HepG2 (cell line): ENCODE results near the gene EIF5. TPM values are rescaled to one million over a fixed set of nuclear protein-coding genes. Genes with fewer than 3 reads are reported as not detected.

Experiments
- ATM ChIP-seq: fragments of 450-650 bp; IDR thresholded peaks from 2 replicates; pipeline ENCODE4 v1.7.1; 2017; ENCODE audit warnings: mild to moderate bottlenecking, borderline replicate concordance
- CENPT ChIP-seq: sonication (generic); formaldehyde crosslinking; IDR thresholded peaks from 2 replicates; pipeline ENCODE4 v1.8.0; 2022; ENCODE audit warnings: low read depth, mild to moderate bottlenecking, moderate library complexity, missing genetic modification reagents
- RBM22 ChIP-seq: fragments of 200-400 bp; formaldehyde crosslinking; optimal IDR thresholded peaks from 2 replicates; pipeline ENCODE3; 2017; ENCODE audit warnings: mild to moderate bottlenecking, low read length, moderate library complexity
- RBM39 ChIP-seq: fragments of 200-400 bp; formaldehyde crosslinking; IDR thresholded peaks from one replicate; pipeline ENCODE4 v1.6.1; 2018; ENCODE audit warnings: antibody characterized with exemption, mild to moderate bottlenecking, low read depth, low read length; ENCODE audit not compliant: poor library complexity, severe bottlenecking
- SP5 ChIP-seq: IDR thresholded peaks from 2 replicates; pipeline ENCODE4 v1.6.1; 2016; ENCODE audit warnings: low read depth, borderline replicate concordance
- TGIF2 ChIP-seq: IDR thresholded peaks from 2 replicates; pipeline ENCODE4 v1.6.1; 2016; ENCODE audit warnings: control low read depth, missing compliant biosample characterization
- ZNF543 ChIP-seq: sonication (generic); formaldehyde crosslinking; IDR thresholded peaks from 2 replicates; pipeline ENCODE4 v1.4.0; 2020; ENCODE audit warnings: mild to moderate bottlenecking, missing genetic modification reagents
- ZNF570 ChIP-seq: sonication (generic); formaldehyde crosslinking; IDR thresholded peaks from 2 replicates; pipeline ENCODE4 v1.4.0; 2020; ENCODE audit warnings: mild to moderate bottlenecking, missing genetic modification reagents, borderline replicate concordance
- polyA plus RNA-seq, 8 experiments: library from polyadenylated mRNA; depleted of rRNA in 3 of 8; stranded (reverse) in 7 of 8; unstranded in 1 of 8; fragments of >200 nt; fragmentation: Illumina TruSeq in 4 of 8; extraction: Trizol in 4 of 8; gene quantifications; 2 replicates each; pipeline versions ENCODE4 v1.2.1 to v1.2.3, GENCODE V29; 2011 to 2016; ENCODE audit warnings: low read depth in 4 of 8, missing spikeins in 1 of 8, mixed read lengths in 1 of 8; ENCODE audit not compliant: insufficient read depth in 1 of 8
- total RNA-seq, 5 experiments: library from RNA; depleted of rRNA; stranded (reverse); fragments of >200 nt; fragmentation: Illumina TruSeq; extraction: Trizol; gene quantifications; 2 replicates each; pipeline ENCODE4 v1.2.3, GENCODE V29; 2016; ENCODE audit warnings: low read depth in 1 of 5
- TF ChIP-seq, protein P1 (sequence below): sonication (generic); formaldehyde crosslinking; IDR thresholded peaks from 2 replicates; pipeline ENCODE4 v1.5.1; 2020; ENCODE audit warnings: mild to moderate bottlenecking, missing genetic modification reagents
- TF ChIP-seq, protein P2 (sequence below): sonication (generic); formaldehyde crosslinking; IDR thresholded peaks from 2 replicates; pipeline ENCODE4 v1.4.0; 2020; ENCODE audit warnings: missing genetic modification reagents, borderline replicate concordance
- TF ChIP-seq, protein P3 (sequence below): IDR thresholded peaks from 2 replicates; pipeline ENCODE4 v1.6.1; 2016; ENCODE audit warnings: mild to moderate bottlenecking, missing biosample characterization, missing genetic modification reagents
- TF ChIP-seq, protein P4 (sequence below), 2 experiments: sonication (generic) in 1 of 2; formaldehyde crosslinking in 1 of 2; IDR thresholded peaks; 2 replicates each; pipeline versions ENCODE4 v1.4.0 to v1.6.1; 2016 to 2020; ENCODE audit warnings: borderline replicate concordance in 1 of 2, low read depth in 1 of 2, mild to moderate bottlenecking in 1 of 2, missing genetic modification reagents in 1 of 2

The EIF5 gene
- total and polyA plus RNA-seq, 2 of the 13 experiments (the other 11 are each of a cell fraction or from before 2014, with no cell fraction given), result 189 to 281 TPM

DNA sequence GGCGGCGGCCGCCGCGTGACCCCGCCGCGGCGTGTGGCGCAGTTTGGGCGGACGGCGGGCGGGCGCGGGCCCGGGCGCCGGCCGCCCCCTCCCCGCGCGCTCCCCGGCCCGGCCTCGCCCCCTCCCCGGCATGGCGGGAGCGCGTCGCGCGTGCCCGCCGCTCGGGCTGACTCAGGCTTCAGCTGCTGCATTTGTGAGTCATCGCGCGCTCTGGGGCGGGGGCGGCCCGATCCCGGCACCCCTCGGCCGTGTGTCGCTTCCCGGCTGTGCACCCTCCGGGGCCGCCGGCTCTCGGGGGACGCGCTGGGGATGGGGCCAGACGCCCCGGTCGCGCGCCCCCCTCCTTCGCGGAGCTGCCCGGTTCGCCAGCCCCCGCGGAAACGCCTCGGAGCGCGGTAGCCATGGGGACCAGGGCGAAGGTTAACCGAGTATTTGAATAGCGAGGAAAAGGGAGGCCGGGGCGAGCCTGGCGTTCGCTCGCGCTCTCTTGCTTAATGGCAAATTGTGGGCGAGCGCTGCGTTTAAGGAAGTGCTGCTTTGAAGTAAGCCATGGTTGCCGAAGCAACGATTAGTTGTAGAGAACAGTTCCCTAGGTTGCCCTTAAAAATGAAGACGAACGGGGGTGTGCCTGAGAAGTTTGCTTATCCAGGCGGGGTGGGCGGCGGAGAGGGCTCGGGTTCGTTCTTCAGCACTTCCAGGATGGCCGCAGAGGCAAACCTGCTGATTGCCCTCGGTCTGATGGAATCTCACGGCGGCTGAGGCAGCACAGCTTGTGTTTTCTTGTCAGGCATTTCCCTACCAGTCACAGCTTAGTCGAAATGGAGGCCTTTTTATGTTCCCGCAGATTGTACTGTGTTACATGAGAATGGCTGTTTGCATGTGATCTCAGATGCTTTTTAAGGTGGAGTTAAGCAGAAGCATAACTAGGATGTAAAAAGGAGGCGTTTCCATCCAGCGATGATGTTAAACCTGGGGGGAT lies 896 bp downstream of the EIF5 start (continued):
- TF ChIP-seq SP5 (CRISPR knock-in tag) (no peak), ZNF543 (CRISPR knock-in tag) (no peak), RBM22 (no peak), ATM (no peak), RBM39 (no peak), CENPT (no peak), ZNF570 (CRISPR knock-in tag) (no peak), TGIF2 (CRISPR knock-in tag) (no peak)
- TF ChIP-seq, protein P1, sequence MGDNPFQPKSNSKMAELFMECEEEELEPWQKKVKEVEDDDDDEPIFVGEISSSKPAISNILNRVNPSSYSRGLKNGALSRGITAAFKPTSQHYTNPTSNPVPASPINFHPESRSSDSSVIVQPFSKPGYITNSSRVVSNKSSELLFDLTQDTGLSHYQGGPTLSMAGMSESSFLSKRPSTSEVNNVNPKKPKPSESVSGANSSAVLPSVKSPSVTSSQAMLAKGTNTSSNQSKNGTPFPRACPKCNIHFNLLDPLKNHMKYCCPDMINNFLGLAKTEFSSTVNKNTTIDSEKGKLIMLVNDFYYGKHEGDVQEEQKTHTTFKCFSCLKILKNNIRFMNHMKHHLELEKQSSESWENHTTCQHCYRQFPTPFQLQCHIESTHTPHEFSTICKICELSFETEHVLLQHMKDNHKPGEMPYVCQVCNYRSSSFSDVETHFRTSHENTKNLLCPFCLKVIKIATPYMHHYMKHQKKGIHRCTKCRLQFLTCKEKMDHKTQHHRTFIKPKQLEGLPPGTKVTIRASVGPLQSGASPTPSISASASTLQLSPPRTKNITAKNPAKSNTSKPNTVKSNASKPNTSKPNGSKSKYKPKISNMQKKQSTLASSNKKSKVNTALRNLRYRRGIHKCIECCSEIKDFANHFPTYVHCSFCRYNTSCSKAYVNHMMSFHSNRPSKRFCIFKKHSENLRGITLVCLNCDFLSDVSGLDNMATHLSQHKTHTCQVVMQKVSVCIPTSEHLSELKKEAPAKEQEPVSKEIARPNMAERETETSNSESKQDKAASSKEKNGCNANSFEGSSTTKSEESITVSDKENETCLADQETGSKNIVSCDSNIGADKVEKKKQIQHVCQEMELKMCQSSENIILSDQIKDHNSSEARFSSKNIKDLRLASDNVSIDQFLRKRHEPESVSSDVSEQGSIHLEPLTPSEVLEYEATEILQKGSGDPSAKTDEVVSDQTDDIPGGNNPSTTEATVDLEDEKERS, result no peak
- TF ChIP-seq, protein P2, sequence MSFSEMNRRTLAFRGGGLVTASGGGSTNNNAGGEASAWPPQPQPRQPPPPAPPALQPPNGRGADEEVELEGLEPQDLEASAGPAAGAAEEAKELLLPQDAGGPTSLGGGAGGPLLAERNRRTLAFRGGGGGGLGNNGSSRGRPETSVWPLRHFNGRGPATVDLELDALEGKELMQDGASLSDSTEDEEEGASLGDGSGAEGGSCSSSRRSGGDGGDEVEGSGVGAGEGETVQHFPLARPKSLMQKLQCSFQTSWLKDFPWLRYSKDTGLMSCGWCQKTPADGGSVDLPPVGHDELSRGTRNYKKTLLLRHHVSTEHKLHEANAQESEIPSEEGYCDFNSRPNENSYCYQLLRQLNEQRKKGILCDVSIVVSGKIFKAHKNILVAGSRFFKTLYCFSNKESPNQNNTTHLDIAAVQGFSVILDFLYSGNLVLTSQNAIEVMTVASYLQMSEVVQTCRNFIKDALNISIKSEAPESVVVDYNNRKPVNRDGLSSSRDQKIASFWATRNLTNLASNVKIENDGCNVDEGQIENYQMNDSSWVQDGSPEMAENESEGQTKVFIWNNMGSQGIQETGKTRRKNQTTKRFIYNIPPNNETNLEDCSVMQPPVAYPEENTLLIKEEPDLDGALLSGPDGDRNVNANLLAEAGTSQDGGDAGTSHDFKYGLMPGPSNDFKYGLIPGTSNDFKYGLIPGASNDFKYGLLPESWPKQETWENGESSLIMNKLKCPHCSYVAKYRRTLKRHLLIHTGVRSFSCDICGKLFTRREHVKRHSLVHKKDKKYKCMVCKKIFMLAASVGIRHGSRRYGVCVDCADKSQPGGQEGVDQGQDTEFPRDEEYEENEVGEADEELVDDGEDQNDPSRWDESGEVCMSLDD (CRISPR knock-in tag), result no peak
- TF ChIP-seq, protein P3, sequence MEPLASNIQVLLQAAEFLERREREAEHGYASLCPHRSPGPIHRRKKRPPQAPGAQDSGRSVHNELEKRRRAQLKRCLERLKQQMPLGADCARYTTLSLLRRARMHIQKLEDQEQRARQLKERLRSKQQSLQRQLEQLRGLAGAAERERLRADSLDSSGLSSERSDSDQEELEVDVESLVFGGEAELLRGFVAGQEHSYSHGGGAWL (CRISPR knock-in tag), result no peak
- TF ChIP-seq, protein P4, sequence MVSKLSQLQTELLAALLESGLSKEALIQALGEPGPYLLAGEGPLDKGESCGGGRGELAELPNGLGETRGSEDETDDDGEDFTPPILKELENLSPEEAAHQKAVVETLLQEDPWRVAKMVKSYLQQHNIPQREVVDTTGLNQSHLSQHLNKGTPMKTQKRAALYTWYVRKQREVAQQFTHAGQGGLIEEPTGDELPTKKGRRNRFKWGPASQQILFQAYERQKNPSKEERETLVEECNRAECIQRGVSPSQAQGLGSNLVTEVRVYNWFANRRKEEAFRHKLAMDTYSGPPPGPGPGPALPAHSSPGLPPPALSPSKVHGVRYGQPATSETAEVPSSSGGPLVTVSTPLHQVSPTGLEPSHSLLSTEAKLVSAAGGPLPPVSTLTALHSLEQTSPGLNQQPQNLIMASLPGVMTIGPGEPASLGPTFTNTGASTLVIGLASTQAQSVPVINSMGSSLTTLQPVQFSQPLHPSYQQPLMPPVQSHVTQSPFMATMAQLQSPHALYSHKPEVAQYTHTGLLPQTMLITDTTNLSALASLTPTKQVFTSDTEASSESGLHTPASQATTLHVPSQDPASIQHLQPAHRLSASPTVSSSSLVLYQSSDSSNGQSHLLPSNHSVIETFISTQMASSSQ (IDR thresholded peaks at IDR 0.05; ENCODE audit: low read depth), result no peak
- TF ChIP-seq, protein P4 (CRISPR knock-in tag; IDR thresholded peaks at IDR 0.05; ENCODE audit: borderline replicate concordance), result no peak
